ENCODE measurements around the gene ZNF592.
"Not testable (repeated sequence)": the region's sequence is repeated elsewhere in the genome, so short reads cannot be mapped to it uniquely, and the experiment has no call there.

ZNF592 gene

DNA sequence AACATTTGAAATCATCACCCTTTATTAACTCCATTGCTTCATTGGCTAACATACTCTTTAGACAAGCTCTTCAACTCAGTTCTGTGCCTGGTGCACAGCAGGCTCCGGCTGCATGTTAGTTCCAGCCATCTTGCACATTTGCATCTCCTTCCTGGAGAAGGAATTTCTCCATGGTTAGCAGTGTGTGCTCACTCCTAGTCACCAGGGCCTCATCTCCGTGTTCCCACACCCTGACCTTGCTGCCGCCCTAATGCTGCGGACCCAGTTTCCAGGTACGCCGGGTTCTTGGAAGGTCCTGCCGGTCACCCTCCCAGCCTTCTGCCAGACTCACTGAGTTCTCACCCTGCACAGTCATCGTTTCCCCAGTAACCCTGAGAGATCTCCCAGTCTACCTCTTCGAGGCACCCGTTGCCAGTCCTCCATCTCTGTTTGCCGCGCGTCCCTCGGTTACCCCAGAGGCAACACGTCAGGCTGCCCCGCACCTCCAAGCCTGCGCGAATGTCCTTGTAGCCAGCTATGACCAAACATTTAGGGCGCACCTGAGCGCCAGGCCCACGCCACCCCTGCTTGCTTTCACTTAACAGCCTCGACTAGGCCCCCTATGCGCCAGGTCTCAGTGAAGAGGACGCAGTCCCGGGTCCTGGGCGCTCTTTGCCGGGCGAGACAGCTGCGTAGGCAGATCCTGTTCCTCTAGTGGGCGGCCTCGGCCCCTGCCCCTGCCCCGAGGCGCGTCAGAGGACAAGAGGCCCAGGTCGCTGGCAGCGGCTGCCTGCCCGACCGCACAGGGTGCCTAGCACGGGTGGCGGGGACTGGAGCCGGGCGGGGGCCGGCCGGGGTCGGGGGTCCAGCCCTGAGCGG lies 747 bp upstream of the ZNF592 start:
- Histone ChIP-seq H3K9me3 (ENCODE audit: control insufficient read depth, low read length) (no peaks in the 10 kb centered on the region), H3K4me1 (ENCODE audit: control insufficient read depth, insufficient read depth, low read length) (peaks cover 7% of the 10 kb centered on the region)
- 4 to 5% methylated on average over 46 of the region's 46 CpGs for WGBS, 2 experiments

DNA sequence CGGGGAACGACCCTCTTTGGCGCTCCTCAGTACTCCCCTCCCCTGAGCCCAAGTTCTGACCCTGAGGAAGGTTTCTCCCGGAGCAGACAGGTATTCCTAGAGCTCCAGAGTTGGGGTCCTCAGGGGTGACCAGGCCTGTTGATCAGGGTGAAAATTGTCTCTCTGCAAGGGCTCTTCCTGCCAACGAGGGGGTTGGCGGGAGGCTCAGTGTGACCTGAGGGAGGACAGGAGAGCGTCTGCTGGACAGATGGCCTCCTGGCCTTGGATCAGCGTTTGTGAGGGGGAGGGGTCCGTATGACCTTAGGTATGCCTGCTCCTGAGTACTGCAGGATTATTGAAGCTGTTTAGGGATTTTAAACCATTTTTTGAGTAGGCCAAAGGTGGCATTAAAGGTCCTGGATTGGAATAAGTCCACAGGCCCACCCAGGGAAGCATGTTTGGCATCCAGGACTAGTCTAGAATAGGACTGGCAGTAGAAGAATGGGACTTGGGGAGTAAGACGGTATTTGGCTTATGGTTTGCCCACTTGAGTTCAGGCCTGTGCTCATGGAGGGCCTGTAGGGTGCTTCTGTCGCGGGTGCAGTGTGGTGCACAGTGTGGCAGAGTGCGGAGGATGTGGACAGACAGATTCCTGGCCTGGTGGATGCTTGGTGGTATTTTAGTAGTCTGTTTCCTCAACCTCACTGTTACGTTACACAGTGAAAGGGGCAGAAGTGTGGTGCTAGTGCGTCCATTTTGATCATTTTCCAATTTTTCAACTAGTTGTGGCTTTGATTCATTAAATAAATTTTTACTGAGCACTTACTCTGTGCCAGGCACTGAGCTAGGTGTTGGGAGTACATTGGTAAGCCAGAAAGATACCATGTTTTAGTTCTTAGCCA lies 959 bp downstream of the ZNF592 start:
- Histone ChIP-seq H3K27me3 (ENCODE audit: control insufficient read depth, insufficient read depth, low read length, poor library complexity, severe bottlenecking) (no peaks in the 10 kb centered on the region), H3K36me3 (ENCODE audit: control insufficient read depth, insufficient read depth, low read length) (no peaks in the 10 kb centered on the region), H3K4me1 (ENCODE audit: control insufficient read depth, insufficient read depth, low read length) (peaks cover 7% of the 10 kb centered on the region), H3K27ac (ENCODE audit: insufficient read depth, low read depth, low read length, poor library complexity, severe bottlenecking) (peak overlapping the region; percentile 36), H3K9me3 (ENCODE audit: control insufficient read depth, low read length) (no peaks in the 10 kb centered on the region), H3K4me3 (ENCODE audit: insufficient read depth, low read depth, low read length) (peak overlapping the region; percentile 66)
- WGBS, 2 experiments = 28 to 29% methylated on average over 15 of the region's 15 CpGs

More for the DNA sequence above, 747 bp upstream of the ZNF592 start:
- H3K4me3 ChIP-seq (ENCODE audit: insufficient read depth, low read depth, low read length) = peak overlapping the region; percentile 66
- H3K27me3 ChIP-seq (ENCODE audit: control insufficient read depth, insufficient read depth, low read length, poor library complexity, severe bottlenecking) = no peaks in the 10 kb centered on the region
- no peaks in the 10 kb centered on the region for H3K36me3 ChIP-seq (ENCODE audit: control insufficient read depth, insufficient read depth, low read length)
- H3K27ac ChIP-seq (ENCODE audit: insufficient read depth, low read depth, low read length, poor library complexity, severe bottlenecking) = peak overlapping the region; percentile 91

DNA sequence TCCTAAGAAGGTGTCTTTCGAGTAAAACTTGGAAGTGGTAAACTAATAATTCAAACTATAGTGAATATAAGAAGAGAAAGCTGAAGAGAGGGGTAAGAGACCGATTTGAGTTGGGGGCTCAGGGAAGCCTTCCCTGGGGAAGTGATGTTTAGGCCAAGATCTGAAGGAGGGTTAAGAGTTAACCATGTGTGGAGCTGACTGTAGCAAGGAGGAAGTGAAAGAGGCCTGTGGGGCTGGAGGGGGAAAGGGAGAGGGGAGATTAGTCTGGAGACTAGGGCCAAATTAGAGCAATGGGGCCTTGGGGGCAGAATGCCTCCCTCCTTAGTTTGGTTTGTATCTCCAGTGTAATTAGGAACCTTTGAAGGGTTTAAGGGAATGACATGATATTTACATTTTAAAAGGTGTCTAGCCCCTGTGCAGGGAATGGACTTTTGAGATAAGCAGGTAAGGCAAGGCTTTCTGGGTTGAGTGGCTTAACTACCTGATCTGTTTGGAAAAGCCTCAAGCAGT lies 2.2 kb downstream of the ZNF592 start:
- Histone ChIP-seq H3K27ac (ENCODE audit: insufficient read depth, low read depth, low read length, poor library complexity, severe bottlenecking) (no peak overlapping the region), H3K9me3 (ENCODE audit: control insufficient read depth, low read length) (no peaks in the 10 kb centered on the region), H3K27me3 (ENCODE audit: control insufficient read depth, insufficient read depth, low read length, poor library complexity, severe bottlenecking) (no peaks in the 10 kb centered on the region), H3K4me3 (ENCODE audit: insufficient read depth, low read depth, low read length) (no peak overlapping the region), H3K36me3 (ENCODE audit: control insufficient read depth, insufficient read depth, low read length) (no peaks in the 10 kb centered on the region), H3K4me1 (ENCODE audit: control insufficient read depth, insufficient read depth, low read length) (peaks cover 7% of the 10 kb centered on the region)
- WGBS, 2 experiments = 80 to 82% methylated on average over 2 of the region's 2 CpGs

DNA sequence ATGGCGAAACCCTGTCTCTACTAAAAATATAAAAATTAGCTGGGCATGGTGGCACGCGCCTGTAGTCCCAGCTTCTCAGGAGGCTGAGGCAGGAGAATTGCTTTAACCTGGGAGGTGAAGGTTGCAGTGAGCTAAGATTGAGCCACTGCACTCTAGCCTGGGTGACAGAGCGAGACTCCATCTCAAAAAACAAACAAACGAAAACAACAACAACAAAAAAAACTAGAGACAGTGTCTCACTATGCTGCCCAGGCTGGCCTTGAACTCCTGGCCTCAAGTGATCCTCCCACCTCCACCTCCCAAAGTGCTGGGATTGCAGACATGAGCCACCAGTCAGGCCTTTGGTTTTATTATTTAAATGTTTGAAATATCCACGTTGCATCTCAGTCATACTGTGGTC lies 3.3 kb downstream of the ZNF592 start:
- WGBS, 2 experiments = 87 to 99% methylated on average over 6 of the region's 6 CpGs

DNA sequence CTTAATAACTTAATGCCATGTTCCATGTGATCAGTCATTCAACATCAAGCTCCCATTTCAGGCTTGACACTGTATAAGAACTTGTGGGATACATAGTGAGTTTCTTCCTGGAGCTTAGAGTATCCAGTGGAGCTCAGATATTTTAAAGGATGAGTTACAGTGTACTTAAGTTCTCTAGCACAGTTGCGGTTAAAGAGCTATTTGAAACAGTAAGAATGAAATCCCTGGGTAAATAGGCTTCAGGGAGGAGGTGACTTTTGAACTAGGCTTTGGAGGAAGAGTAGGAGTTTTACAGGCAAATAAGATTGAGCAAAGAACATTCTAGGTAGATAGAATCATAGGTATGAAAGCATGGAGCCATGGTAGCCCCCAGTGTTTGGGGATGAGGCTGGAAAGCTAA lies 3.8 kb downstream of the ZNF592 start:
- H3K4me3 ChIP-seq (ENCODE audit: insufficient read depth, low read depth, low read length) = no peak overlapping the region
- no peaks in the 10 kb centered on the region for H3K27me3 ChIP-seq (ENCODE audit: control insufficient read depth, insufficient read depth, low read length, poor library complexity, severe bottlenecking)
- H3K4me1 ChIP-seq (ENCODE audit: control insufficient read depth, insufficient read depth, low read length) = peaks cover 7% of the 10 kb centered on the region
- 97 to 99% methylated on average over 1 of the region's 1 CpG for WGBS, 2 experiments
- no peaks in the 10 kb centered on the region for H3K36me3 ChIP-seq (ENCODE audit: control insufficient read depth, insufficient read depth, low read length)
- no peaks in the 10 kb centered on the region for H3K9me3 ChIP-seq (ENCODE audit: control insufficient read depth, low read length)
- no peak overlapping the region for H3K27ac ChIP-seq (ENCODE audit: insufficient read depth, low read depth, low read length, poor library complexity, severe bottlenecking)

More for the DNA sequence above, 3.3 kb downstream of the ZNF592 start:
- not testable (repeated sequence) for H3K4me3 ChIP-seq (ENCODE audit: insufficient read depth, low read depth, low read length); H3K36me3 ChIP-seq (ENCODE audit: control insufficient read depth, insufficient read depth, low read length); H3K4me1 ChIP-seq (ENCODE audit: control insufficient read depth, insufficient read depth, low read length); H3K27me3 ChIP-seq (ENCODE audit: control insufficient read depth, insufficient read depth, low read length, poor library complexity, severe bottlenecking); H3K9me3 ChIP-seq (ENCODE audit: control insufficient read depth, low read length); H3K27ac ChIP-seq (ENCODE audit: insufficient read depth, low read depth, low read length, poor library complexity, severe bottlenecking)

DNA sequence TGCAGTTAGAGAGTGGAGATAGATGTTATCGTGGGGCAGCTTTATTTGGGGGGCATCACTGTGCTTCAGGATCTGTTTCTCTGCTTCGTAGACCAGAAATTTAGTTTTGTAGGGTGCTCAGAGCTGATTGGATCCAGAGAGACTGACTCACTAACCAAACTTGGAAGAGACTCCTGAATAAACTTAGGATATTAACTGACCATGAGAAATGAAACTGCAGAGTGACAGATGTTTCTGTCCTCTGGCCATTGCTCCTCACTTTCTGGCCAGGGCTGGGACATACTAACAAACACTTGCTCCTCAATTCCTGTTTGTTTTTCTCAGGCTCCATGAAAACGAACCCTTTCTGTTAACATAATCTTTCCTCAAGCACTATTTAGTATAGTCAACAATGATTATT lies 4.3 kb downstream of the ZNF592 start:
- Histone ChIP-seq H3K4me1 (ENCODE audit: control insufficient read depth, insufficient read depth, low read length) (peaks cover 7% of the 10 kb centered on the region), H3K4me3 (ENCODE audit: insufficient read depth, low read depth, low read length) (no peak overlapping the region), H3K9me3 (ENCODE audit: control insufficient read depth, low read length) (no peaks in the 10 kb centered on the region), H3K27me3 (ENCODE audit: control insufficient read depth, insufficient read depth, low read length, poor library complexity, severe bottlenecking) (no peaks in the 10 kb centered on the region), H3K27ac (ENCODE audit: insufficient read depth, low read depth, low read length, poor library complexity, severe bottlenecking) (no peak overlapping the region), H3K36me3 (ENCODE audit: control insufficient read depth, insufficient read depth, low read length) (no peaks in the 10 kb centered on the region)
- whole genome bisulfite sequencing, 2 experiments = 87 to 98% methylated on average over 2 to 3 of the region's 3 CpGs

DNA sequence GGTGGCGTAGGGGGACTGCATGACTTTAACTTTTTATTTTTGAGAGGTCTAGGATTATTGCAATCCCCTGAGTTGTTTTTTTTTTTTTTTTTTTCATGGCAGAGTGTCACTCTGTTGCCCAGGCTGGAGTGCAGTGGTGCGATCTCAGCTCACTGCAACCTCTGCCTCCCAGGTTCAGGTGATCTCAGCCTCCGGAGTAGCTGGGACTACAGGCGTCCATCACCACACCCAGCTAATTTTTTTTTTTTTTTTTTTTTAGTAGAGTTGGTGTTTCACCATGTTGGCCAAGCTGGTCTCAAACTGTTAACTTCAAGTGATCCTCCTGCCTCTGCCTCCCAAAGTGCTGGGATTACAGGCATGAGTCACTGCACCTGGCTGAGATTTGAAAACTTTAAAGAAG lies 6.5 kb downstream of the ZNF592 start:
- not testable (repeated sequence) for H3K27ac ChIP-seq (ENCODE audit: insufficient read depth, low read depth, low read length, poor library complexity, severe bottlenecking); H3K36me3 ChIP-seq (ENCODE audit: control insufficient read depth, insufficient read depth, low read length); H3K4me1 ChIP-seq (ENCODE audit: control insufficient read depth, insufficient read depth, low read length); H3K27me3 ChIP-seq (ENCODE audit: control insufficient read depth, insufficient read depth, low read length, poor library complexity, severe bottlenecking); H3K9me3 ChIP-seq (ENCODE audit: control insufficient read depth, low read length); H3K4me3 ChIP-seq (ENCODE audit: insufficient read depth, low read depth, low read length)
- 98% methylated on average over 3 of the region's 4 CpGs for WGBS, 2 experiments

DNA sequence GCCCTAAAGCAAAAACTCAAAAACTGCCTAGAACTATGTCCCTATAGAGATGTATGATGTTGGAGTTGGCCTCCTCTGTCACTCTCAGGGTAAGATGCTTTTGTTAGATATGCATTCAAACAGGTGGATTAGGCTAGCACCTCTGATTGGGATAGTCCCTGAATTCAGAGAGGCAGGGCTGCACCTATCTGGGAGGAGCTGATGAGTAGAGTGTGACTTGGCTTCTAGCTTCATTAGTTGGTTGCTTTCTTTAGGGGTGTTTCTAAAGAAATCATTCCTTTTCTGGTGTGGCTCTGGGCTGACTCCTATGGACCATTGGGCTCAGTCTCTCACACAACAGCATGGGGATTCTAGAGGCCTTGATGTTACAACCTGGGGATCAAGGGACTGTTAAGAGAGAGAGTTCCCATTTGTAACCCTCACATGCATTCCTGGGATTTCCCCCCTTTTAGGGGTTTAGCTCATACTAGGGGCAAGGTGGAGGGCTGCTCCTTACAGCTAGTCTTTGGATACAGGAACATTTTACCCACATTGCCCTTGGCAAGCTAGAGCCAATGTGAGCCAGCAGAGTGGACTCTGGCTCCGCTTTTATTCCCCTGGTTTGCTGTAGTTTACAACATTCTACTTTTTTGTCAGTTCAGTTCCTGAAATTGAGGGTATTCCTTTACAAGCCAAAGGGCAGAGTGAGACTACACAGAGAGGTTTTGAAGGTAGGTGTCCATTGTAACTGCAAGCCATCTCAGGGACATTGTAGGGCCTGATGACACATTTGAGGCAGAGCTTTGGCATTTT lies 7.5 kb downstream of the ZNF592 start:
- Histone ChIP-seq H3K9me3 (ENCODE audit: control insufficient read depth, low read length) (no peaks in the 10 kb centered on the region), H3K27ac (ENCODE audit: insufficient read depth, low read depth, low read length, poor library complexity, severe bottlenecking) (no peak overlapping the region), H3K4me1 (ENCODE audit: control insufficient read depth, insufficient read depth, low read length) (no peaks in the 10 kb centered on the region), H3K4me3 (ENCODE audit: insufficient read depth, low read depth, low read length) (no peak overlapping the region), H3K27me3 (ENCODE audit: control insufficient read depth, insufficient read depth, low read length, poor library complexity, severe bottlenecking) (no peaks in the 10 kb centered on the region), H3K36me3 (ENCODE audit: control insufficient read depth, insufficient read depth, low read length) (no peaks in the 10 kb centered on the region)
- 100% methylated on average over 1 of the region's 1 CpG for WGBS, 2 experiments

DNA sequence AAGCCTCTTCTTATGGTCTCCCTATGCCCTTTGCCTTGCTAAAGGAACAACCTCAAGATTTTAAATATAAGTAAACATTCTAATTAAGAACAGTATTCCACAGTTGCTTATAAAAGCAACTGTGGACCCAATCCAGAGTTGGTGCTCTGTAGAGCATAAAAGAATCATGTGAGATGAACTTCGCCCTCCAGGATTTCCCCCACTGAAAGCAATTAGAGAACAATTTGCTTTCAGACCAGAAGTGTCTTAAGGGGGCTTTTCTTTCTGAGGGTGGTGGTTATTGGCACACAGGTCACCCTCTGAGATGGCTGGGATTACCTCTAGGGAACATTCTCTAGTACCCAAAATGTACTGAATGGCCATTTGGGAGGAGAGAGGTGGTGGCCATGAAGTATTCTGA lies 10.6 kb downstream of the ZNF592 start:
- Histone ChIP-seq H3K36me3 (ENCODE audit: control insufficient read depth, insufficient read depth, low read length) (no peaks in the 10 kb centered on the region), H3K9me3 (ENCODE audit: control insufficient read depth, low read length) (no peaks in the 10 kb centered on the region), H3K27me3 (ENCODE audit: control insufficient read depth, insufficient read depth, low read length, poor library complexity, severe bottlenecking) (no peaks in the 10 kb centered on the region), H3K4me1 (ENCODE audit: control insufficient read depth, insufficient read depth, low read length) (no peaks in the 10 kb centered on the region), H3K27ac (ENCODE audit: insufficient read depth, low read depth, low read length, poor library complexity, severe bottlenecking) (no peak overlapping the region), H3K4me3 (ENCODE audit: insufficient read depth, low read depth, low read length) (no peak overlapping the region)
- WGBS, 2 experiments = 93 to 94% methylated on average over 1 of the region's 1 CpG
